B cell (primary cell): Measurements from ENCODE around the gene AKR7A3. TPM values are rescaled to one million over a fixed set of nuclear protein-coding genes. Genes with fewer than 3 reads are reported as not detected.

ENCODE experiments used
- ATAC-seq: fragments of 200-7000 bp; cut with Tn5 transposase; one replicate; pipeline ENCODE4 v1.10.0; 2021; ENCODE audit warnings: low read depth, mild to moderate bottlenecking, moderate number of reproducible peaks, moderate library complexity
- CTCF ChIA-PET: fragments of 350-600 bp; sonication (Branson Sonifier 250); formaldehyde crosslinking; loops from one replicate; lab custom pipeline; 2021; ENCODE audit warnings: antibody characterized with exemption, inconsistent platforms; lab: Charles Lee
- POLR2A ChIA-PET: fragments of 350-600 bp; sonication (Branson Sonifier 250); formaldehyde crosslinking; loops from one replicate; lab custom pipeline; 2021; ENCODE audit warnings: antibody characterized with exemption; lab: Charles Lee
- DNase-seq: peaks from one replicate; pipeline ENCODE4 v3.0.0; 2013
- H2AFZ ChIP-seq: 2 replicates; pipeline ENCODE4 v1.6.1; 2012; ENCODE audit warnings: mild to moderate bottlenecking, low read depth, low read length; ENCODE audit not compliant: insufficient read depth, poor library complexity, severe bottlenecking
- H3K27ac ChIP-seq, 2 donors: 1 replicate in 1 of 2; 2 replicates in 1 of 2; pipeline ENCODE4 v1.5.1; 2012 to 2013; ENCODE audit warnings: low read length in 2 of 2, mild to moderate bottlenecking in 2 of 2, moderate library complexity in 1 of 2
- H3K27me3 ChIP-seq, 4 experiments: fragments of 200-600 bp in 1 of 4; sonication (generic) in 1 of 4; replicated peaks in 1 of 4; 1 replicate in 2 of 4; 2 replicates in 2 of 4; pipeline versions ENCODE4 v1.6.1 to v1.7.0; 2013 to 2016; ENCODE audit warnings: low read length in 3 of 4, mild to moderate bottlenecking in 2 of 4, mixed read lengths in 1 of 4, moderate library complexity in 1 of 4; ENCODE audit not compliant: insufficient read depth in 4 of 4, control insufficient read depth in 3 of 4; ENCODE audit errors: control extremely low read depth in 1 of 4
- H3K36me3 ChIP-seq, 2 experiments: replicated peaks in 1 of 2; 1 replicate in 1 of 2; 2 replicates in 1 of 2; pipeline versions ENCODE4 v1.6.1 to v1.7.1; 2013; ENCODE audit warnings: low read length in 1 of 2; ENCODE audit not compliant: insufficient read depth in 2 of 2, control insufficient read depth in 1 of 2; ENCODE audit errors: control extremely low read depth in 1 of 2, extremely low read depth in 1 of 2
- H3K4me1 ChIP-seq, 2 donors: fragments of 200-600 bp in 1 of 2; sonication (generic) in 1 of 2; 1 replicate in 1 of 2; 2 replicates in 1 of 2; pipeline versions ENCODE4 v1.5.1 to v1.6.1; 2013 to 2017; ENCODE audit warnings: low read length in 2 of 2; ENCODE audit not compliant: control insufficient read depth in 2 of 2, insufficient read depth in 2 of 2
- H3K4me2 ChIP-seq: replicated peaks from 2 replicates; pipeline ENCODE3; 2012; ENCODE audit warnings: mild to moderate bottlenecking, low read depth, low read length; ENCODE audit not compliant: poor library complexity, severe bottlenecking
- H3K4me3 ChIP-seq, 5 experiments: fragments of 200-600 bp in 1 of 5; sonication (generic) in 1 of 5; 1 replicate in 3 of 5; 2 replicates in 2 of 5; pipeline versions ENCODE4 v1.5.1 to v1.7.0; 2011 to 2016; ENCODE audit warnings: low read length in 4 of 5, mild to moderate bottlenecking in 4 of 5, low read depth in 2 of 5, control low read depth in 1 of 5, moderate library complexity in 1 of 5; ENCODE audit not compliant: insufficient read depth in 1 of 5; ENCODE audit errors: control extremely low read depth in 1 of 5, extremely low read depth in 1 of 5
- H3K79me2 ChIP-seq: fragments of 200-600 bp; sonication (generic); one replicate; pipeline ENCODE4 v1.6.0; 2016; ENCODE audit warnings: low read length; ENCODE audit not compliant: control insufficient read depth, insufficient read depth
- H3K9ac ChIP-seq: fragments of 200-600 bp; sonication (generic); 2 replicates; pipeline ENCODE4 v1.6.1; 2017; ENCODE audit warnings: mild to moderate bottlenecking, low read length, moderate library complexity
- H3K9me3 ChIP-seq, 3 donors: one replicate each; pipeline versions ENCODE4 v1.6.1 to v1.7.1; 2013; ENCODE audit warnings: low read length in 2 of 3; ENCODE audit not compliant: control insufficient read depth in 2 of 3, insufficient read depth in 1 of 3; ENCODE audit errors: control extremely low read depth in 1 of 3
- H4K20me1 ChIP-seq: 2 replicates; pipeline ENCODE4 v1.6.0; 2012; ENCODE audit warnings: mild to moderate bottlenecking, low read length; ENCODE audit not compliant: insufficient read depth, control insufficient read depth, poor library complexity, severe bottlenecking
- H3K27ac Mint-ChIP-seq: one replicate; pipeline ENCODE4 v1.8.0; 2021; ENCODE audit warnings: mixed read lengths
- H3K27me3 Mint-ChIP-seq: one replicate; pipeline ENCODE4 v1.8.0; 2021; ENCODE audit warnings: mixed read lengths
- H3K4me1 Mint-ChIP-seq: one replicate; pipeline ENCODE4 v1.8.0; 2021; ENCODE audit warnings: mixed read lengths
- H3K4me3 Mint-ChIP-seq: one replicate; pipeline ENCODE4 v1.8.0; 2021; ENCODE audit warnings: mixed read lengths
- H3K9me3 Mint-ChIP-seq: one replicate; pipeline ENCODE4 v1.8.0; 2022; ENCODE audit warnings: mixed read lengths; ENCODE audit not compliant: insufficient read depth
- CTCF ChIP-seq: fragments of 200-600 bp; IDR thresholded peaks from one replicate; pipeline ENCODE4 v1.8.0; 2022; ENCODE audit warnings: antibody characterized with exemption, mild to moderate bottlenecking
- EZH2 ChIP-seq: IDR thresholded peaks from 2 replicates; pipeline ENCODE4 v1.6.1; 2012; ENCODE audit warnings: borderline replicate concordance, low read depth, mild to moderate bottlenecking, moderate library complexity, low read length; ENCODE audit not compliant: insufficient read depth, poor library complexity, severe bottlenecking
- WGBS: methylation state at CpG from one replicate; pipeline ENCODE4 v1.1.5; 2013; ENCODE audit warnings: missing lambda C conversion rate; ENCODE audit not compliant: insufficient coverage; 5-methylcytosine and 5-hydroxymethylcytosine counted together
- intact Hi-C: fragments of 100-400 bp; cut with micrococcal nuclease; formaldehyde crosslinking; loops from one replicate; pipeline ENCODE4 v1.10.0; 2022
- polyA plus RNA-seq: library from polyadenylated mRNA; depleted of rRNA; stranded (reverse); fragments of >200 nt; gene quantifications from 2 replicates; pipeline ENCODE4 v1.2.3, GENCODE V29; 2012
- total RNA-seq, 2 donors: library from RNA; stranded (reverse); fragments of 120-200 nt in 1 of 2; gene quantifications; 1 replicate in 1 of 2; 2 replicates in 1 of 2; pipeline versions ENCODE4 v1.2.3 to v1.2.4, GENCODE V29; 2013 to 2022

AKR7A3 gene
- total and polyA plus RNA-seq, 2 donors (not counting 1 experiment from before 2014, with no cell fraction given): 0.97 to 1.8 TPM

DNA sequence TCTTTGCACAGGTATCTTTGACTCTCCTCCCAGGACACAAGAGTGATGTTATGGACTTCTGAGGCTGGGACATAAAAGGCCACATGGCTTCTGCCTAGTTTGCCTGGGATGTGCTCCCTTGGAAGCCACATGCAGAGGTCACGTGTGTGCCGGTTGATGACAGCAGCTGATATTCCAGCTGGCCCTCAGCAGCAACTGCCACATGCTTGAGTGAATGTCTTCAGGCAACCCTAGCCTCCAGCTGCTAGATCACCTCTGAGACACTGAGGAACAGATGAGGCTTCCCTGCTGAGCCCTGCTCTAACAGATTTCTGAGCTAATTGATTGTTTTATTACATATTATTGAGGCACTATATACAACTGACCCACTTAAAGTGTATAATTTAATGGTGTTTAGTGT, 11.6 kb upstream of the AKR7A3 start:
- Histone ChIP-seq H3K4me1 (no peaks in the 10 kb centered on the region), H3K9ac (no peak overlapping the region), H4K20me1 (no peaks in the 10 kb centered on the region), H3K27ac (no peak overlapping the region), H3K79me2 (no peaks in the 10 kb centered on the region), H3K27me3 (no peaks in the 10 kb centered on the region), H3K36me3 (peaks cover 6 to 25% of the 10 kb centered on the region in 2 experiments), H3K9me3 (peaks cover 0 to 10% (median 8%) of the 10 kb centered on the region in 3 donors), H3K4me3 (no peak overlapping the region), H3K4me2 (no peak overlapping the region), H2AFZ (no peak overlapping the region)
- ChIA-PET CTCF (no interaction called here), POLR2A (no interaction called here)
- Mint-ChIP-seq H3K27me3 (no peaks in the 10 kb centered on the region), H3K27ac (no peak overlapping the region), H3K9me3 (peaks cover under 1% of the 10 kb centered on the region), H3K4me1 (no peaks in the 10 kb centered on the region), H3K4me3 (no peak overlapping the region)
- intact Hi-C loops: no loop called here
- DNase-seq: no peak
- WGBS: 100% methylated on average over 2 of the region's 2 CpGs
- no peak for TF ChIP-seq CTCF
- TF ChIP-seq EZH2: no peak
- no peak for ATAC-seq

GRCh38 chr1:19294638-19295037, 6.1 kb upstream of the AKR7A3 start:
- Histone ChIP-seq H2AFZ (no peak overlapping the region), H3K79me2 (no peaks in the 10 kb centered on the region), H3K4me3 (no peak overlapping the region), H3K9ac (no peak overlapping the region), H3K27ac (no peak overlapping the region), H4K20me1 (no peaks in the 10 kb centered on the region), H3K27me3 (peaks cover 0 to 3% (median 1%) of the 10 kb centered on the region in 4 experiments), H3K36me3 (no peaks in the 10 kb centered on the region), H3K4me1 (no peaks in the 10 kb centered on the region), H3K4me2 (no peak overlapping the region), H3K9me3 (peaks cover 0 to 42% (median 25%) of the 10 kb centered on the region in 3 donors)
- no peaks in the 10 kb centered on the region for H3K4me1 Mint-ChIP-seq
- DNase-seq (no peak), ATAC-seq (no peak)
- TF ChIP-seq EZH2: no peak
- TF ChIP-seq CTCF: no peak
- ChIA-PET POLR2A (no interaction called here), CTCF (no interaction called here)
- H3K4me3 Mint-ChIP-seq: no peak overlapping the region
- WGBS: 100% methylated on average over 1 of the region's 2 CpGs
- intact Hi-C loops: no loop called here
- H3K9me3 Mint-ChIP-seq: peaks cover 8% of the 10 kb centered on the region
- H3K27ac Mint-ChIP-seq: no peak overlapping the region
- H3K27me3 Mint-ChIP-seq: peaks cover 6% of the 10 kb centered on the region
